Measurements from ENCODE around the gene BTC.
"Not testable (repeated sequence)": the region's sequence is repeated elsewhere in the genome, so short reads cannot be mapped to it uniquely, and the experiment has no call there.

DNA sequence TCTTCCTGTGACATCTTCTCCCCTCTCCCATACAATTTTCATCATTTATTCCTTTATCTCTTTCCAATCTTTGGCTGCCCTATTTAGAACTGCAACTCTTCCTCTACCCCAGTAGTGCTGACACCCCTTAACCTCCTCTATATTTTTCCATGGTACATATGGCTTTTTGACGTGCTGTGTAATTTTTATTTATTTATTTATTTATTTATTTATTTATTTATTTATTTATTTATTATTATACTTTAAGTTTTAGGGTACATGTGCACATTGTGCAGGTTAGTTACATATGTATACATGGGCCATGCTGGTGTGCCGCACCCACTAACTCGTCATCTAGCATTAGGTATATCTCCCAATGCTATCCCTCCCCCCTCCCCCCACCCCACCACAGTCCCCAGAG is 17.7 kb upstream of the BTC start:
- TF ChIP-seq, protein P1, sequence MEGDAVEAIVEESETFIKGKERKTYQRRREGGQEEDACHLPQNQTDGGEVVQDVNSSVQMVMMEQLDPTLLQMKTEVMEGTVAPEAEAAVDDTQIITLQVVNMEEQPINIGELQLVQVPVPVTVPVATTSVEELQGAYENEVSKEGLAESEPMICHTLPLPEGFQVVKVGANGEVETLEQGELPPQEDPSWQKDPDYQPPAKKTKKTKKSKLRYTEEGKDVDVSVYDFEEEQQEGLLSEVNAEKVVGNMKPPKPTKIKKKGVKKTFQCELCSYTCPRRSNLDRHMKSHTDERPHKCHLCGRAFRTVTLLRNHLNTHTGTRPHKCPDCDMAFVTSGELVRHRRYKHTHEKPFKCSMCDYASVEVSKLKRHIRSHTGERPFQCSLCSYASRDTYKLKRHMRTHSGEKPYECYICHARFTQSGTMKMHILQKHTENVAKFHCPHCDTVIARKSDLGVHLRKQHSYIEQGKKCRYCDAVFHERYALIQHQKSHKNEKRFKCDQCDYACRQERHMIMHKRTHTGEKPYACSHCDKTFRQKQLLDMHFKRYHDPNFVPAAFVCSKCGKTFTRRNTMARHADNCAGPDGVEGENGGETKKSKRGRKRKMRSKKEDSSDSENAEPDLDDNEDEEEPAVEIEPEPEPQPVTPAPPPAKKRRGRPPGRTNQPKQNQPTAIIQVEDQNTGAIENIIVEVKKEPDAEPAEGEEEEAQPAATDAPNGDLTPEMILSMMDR (IDR thresholded peaks at IDR 0.05) = not testable (repeated sequence)
- TF ChIP-seq POLR2A (IDR thresholded peaks at IDR 0.05) = not testable (repeated sequence)

Measured in testis (tissue), 2 donors.